ENCODE measurements around the gene PLXNB2.
A peak's percentile ranks its signal among the peaks of the same experiment; 100 is the strongest.

PLXNB2 gene

DNA sequence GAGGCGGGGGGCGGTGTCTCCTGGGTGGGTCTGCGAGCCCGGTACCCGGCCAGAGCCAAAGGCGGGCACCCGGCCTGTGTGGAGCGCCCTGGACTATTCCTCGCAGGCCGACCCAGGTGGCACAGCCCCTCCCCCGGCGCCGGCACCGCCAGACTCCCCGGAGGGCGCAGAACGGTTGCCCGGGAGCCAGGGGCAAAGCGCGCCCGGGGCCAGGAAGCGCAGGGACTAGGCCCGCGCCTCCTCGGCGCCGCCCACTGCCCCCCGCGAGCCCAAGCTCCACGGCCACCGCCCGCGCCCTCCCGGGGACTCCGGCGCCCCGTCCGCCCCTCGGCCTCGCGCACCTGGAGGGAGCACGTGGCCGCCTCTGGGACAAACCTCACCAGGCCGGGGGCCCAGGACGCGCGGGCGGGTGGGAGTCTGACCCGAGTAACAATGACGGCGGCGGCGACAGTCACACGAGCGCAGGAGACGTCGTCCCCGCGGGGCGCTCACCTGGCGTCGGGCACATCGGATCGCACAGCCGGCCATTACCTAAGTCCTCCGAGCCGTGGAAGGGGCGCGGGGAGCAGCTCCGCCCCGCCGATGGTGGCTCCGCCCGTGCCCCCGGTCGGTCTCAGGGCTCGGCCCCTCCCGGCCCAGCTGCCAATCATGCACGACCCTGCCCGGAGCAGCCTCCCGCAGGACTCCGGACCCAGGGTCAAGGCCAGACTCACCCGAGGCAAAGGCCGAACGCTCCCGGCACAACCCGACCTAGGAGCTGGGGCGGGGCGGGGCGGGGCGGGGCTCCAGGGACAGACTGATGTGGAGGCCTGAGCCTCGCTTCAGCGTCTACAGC lies 7.4 kb downstream of the PLXNB2 start:
- peak overlapping the region; percentile 24 for H3K9ac ChIP-seq (ENCODE audit: low read depth, low read length)
- peaks cover 4% of the 10 kb centered on the region for H3K36me3 ChIP-seq (ENCODE audit: control insufficient read depth, insufficient read depth, low read length)
- no peaks in the 10 kb centered on the region for H3K27me3 ChIP-seq (ENCODE audit: control insufficient read depth, insufficient read depth, low read length)
- no peaks in the 10 kb centered on the region for H3K9me3 ChIP-seq (ENCODE audit: control insufficient read depth, insufficient read depth, low read length)
- H3K4me1 ChIP-seq (ENCODE audit: control insufficient read depth, insufficient read depth, low read length): peaks cover 2% of the 10 kb centered on the region
- peak overlapping the region; percentile 46 for H3K4me3 ChIP-seq (ENCODE audit: low read depth, low read length)

DNA sequence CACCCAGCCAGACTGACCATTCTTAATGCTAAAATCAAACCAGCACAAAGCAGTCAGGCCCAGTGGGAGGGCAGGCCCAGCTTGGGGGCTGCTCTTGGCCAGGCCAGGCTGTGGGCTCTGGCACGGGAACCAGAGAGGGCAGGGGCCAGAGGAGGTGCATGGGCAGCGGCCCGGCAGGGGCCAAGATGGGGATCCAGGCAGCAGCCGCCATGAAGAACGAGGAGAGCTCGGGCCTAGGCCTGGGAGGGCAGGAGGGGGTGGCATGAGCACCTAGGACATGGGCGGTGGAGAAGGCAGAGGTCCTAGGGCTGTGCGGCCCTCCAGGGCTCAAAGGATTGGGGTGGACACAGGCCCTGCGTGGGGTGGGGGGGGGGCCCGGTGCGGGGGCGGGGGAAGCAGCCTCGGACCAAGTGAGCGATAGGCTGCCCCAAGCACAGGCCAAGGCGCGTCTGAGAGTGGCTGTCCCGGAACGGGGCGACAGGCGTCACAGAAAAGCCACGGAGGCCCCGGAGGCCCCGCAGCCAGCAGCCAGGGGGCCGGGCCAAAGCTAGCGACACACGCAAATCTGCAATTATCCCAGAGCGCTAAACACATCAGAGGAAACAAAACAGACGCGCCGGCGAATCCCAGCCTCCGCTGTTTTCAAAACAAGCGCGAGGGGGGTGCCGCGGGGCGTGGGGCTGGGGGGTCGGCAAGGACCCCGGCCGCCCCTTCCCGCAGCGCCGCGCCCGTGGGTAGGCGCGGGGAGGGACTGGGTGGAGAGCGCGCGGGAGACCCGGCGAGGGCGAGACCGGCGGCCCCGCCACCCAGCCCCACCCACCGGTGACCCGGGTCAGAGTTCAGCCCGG lies 8.3 kb downstream of the PLXNB2 start:
- Histone ChIP-seq H3K9ac (ENCODE audit: low read depth, low read length) (peak overlapping the region; percentile 24), H3K4me3 (ENCODE audit: low read depth, low read length) (peak overlapping the region; percentile 46), H3K4me1 (ENCODE audit: control insufficient read depth, insufficient read depth, low read length) (peaks cover 2% of the 10 kb centered on the region)

GRCh38 chr22:50298266-50298637 lies 9.2 kb downstream of the PLXNB2 start:
- Histone ChIP-seq H3K36me3 (ENCODE audit: control insufficient read depth, insufficient read depth, low read length) (no peaks in the 10 kb centered on the region), H3K4me3 (ENCODE audit: low read depth, low read length) (no peak overlapping the region), H3K27me3 (ENCODE audit: control insufficient read depth, insufficient read depth, low read length) (no peaks in the 10 kb centered on the region), H3K4me1 (ENCODE audit: control insufficient read depth, insufficient read depth, low read length) (peaks cover 2% of the 10 kb centered on the region), H3K9ac (ENCODE audit: low read depth, low read length) (no peak overlapping the region), H3K9me3 (ENCODE audit: control insufficient read depth, insufficient read depth, low read length) (no peaks in the 10 kb centered on the region)

More for the DNA sequence above, 8.3 kb downstream of the PLXNB2 start:
- Histone ChIP-seq H3K27me3 (ENCODE audit: control insufficient read depth, insufficient read depth, low read length) (no peaks in the 10 kb centered on the region), H3K9me3 (ENCODE audit: control insufficient read depth, insufficient read depth, low read length) (no peaks in the 10 kb centered on the region), H3K36me3 (ENCODE audit: control insufficient read depth, insufficient read depth, low read length) (peaks cover 4% of the 10 kb centered on the region)

DNA sequence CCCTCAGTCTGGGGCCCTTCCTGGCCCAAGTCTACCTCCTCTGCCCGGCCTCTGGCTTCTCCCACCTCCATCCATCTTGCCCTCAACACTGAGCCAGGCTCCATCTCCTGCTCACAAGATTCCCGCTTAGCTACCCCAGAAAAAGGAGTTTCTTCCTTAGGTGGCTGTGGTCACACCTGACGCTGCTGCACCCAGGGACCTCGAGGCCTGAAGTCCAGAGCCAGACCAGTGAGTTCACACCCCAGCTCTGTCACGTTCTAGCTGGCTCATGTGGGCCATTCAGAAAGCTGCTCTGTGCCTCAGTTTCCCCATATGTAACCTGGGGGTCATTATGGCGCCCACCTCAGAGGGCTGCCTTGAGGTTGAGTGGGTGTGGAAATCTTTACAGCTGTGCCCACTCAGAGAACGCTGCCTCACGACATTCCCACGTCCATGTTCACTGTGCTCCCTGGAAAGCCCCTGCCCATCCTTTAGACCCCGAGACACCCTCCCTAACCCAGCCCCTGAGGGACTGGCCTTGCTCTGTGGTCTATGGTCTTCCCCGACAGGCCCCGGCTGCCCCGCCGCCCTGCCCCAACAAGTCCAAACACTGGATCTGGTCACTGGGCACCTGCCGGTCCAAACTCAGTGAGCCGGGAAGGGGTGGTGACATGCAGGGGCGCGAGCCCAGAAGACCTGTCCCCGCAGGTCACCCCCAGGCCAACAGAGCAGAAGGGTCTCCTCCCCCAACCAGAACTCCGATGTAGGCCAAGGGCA lies 9.8 kb downstream of the PLXNB2 start:
- no peaks in the 10 kb centered on the region for H3K27me3 ChIP-seq (ENCODE audit: control insufficient read depth, insufficient read depth, low read length)
- no peak overlapping the region for H3K9ac ChIP-seq (ENCODE audit: low read depth, low read length)
- no peaks in the 10 kb centered on the region for H3K9me3 ChIP-seq (ENCODE audit: control insufficient read depth, insufficient read depth, low read length)
- H3K4me3 ChIP-seq (ENCODE audit: low read depth, low read length): no peak overlapping the region
- H3K4me1 ChIP-seq (ENCODE audit: control insufficient read depth, insufficient read depth, low read length): peaks cover 6% of the 10 kb centered on the region
- no peaks in the 10 kb centered on the region for H3K36me3 ChIP-seq (ENCODE audit: control insufficient read depth, insufficient read depth, low read length)

GRCh38 chr22:50296658-50297490 lies 10.6 kb downstream of the PLXNB2 start:
- H3K4me1 ChIP-seq (ENCODE audit: control insufficient read depth, insufficient read depth, low read length): peaks cover 6% of the 10 kb centered on the region
- H3K4me3 ChIP-seq (ENCODE audit: low read depth, low read length): no peak overlapping the region
- H3K9me3 ChIP-seq (ENCODE audit: control insufficient read depth, insufficient read depth, low read length): no peaks in the 10 kb centered on the region
- no peaks in the 10 kb centered on the region for H3K36me3 ChIP-seq (ENCODE audit: control insufficient read depth, insufficient read depth, low read length)
- H3K9ac ChIP-seq (ENCODE audit: low read depth, low read length): no peak overlapping the region
- H3K27me3 ChIP-seq (ENCODE audit: control insufficient read depth, insufficient read depth, low read length): no peaks in the 10 kb centered on the region

DNA sequence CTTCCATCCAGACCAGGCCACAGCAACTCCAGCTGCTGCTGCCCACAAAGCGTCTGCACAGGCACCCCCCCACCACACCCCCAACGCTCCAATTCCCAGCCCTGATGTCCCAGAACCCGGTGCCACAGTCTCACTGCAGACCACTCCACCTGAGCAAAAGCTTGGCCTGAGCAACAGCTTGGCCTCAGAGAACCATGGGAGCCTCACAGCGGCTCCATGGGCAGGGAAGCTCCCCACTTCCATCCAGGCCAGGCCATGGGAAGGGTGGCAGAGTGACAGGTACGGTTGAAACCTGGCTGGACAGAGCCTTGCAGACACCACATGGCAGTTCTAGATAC lies 13.2 kb downstream of the PLXNB2 start:
- no peak overlapping the region for H3K4me3 ChIP-seq (ENCODE audit: low read depth, low read length)
- H3K9ac ChIP-seq (ENCODE audit: low read depth, low read length): peak overlapping the region; percentile 60
- no peaks in the 10 kb centered on the region for H3K9me3 ChIP-seq (ENCODE audit: control insufficient read depth, insufficient read depth, low read length)
- H3K36me3 ChIP-seq (ENCODE audit: control insufficient read depth, insufficient read depth, low read length): peaks cover 18% of the 10 kb centered on the region
- peaks cover 4% of the 10 kb centered on the region for H3K4me1 ChIP-seq (ENCODE audit: control insufficient read depth, insufficient read depth, low read length)
- no peaks in the 10 kb centered on the region for H3K27me3 ChIP-seq (ENCODE audit: control insufficient read depth, insufficient read depth, low read length)

- H3K27me3 ChIP-seq (ENCODE audit: control insufficient read depth, insufficient read depth, low read length): no peaks in the 10 kb centered on the region
- H3K4me1 ChIP-seq (ENCODE audit: control insufficient read depth, insufficient read depth, low read length): peaks cover 4% of the 10 kb centered on the region
- H3K36me3 ChIP-seq (ENCODE audit: control insufficient read depth, insufficient read depth, low read length): peaks cover 24% of the 10 kb centered on the region
- peak overlapping the region; percentile 60 for H3K9ac ChIP-seq (ENCODE audit: low read depth, low read length)
- no peak overlapping the region for H3K4me3 ChIP-seq (ENCODE audit: low read depth, low read length)
- no peaks in the 10 kb centered on the region for H3K9me3 ChIP-seq (ENCODE audit: control insufficient read depth, insufficient read depth, low read length)
Measured at GRCh38 chr22:50293441-50294318, 13.8 kb downstream of the PLXNB2 start.

DNA sequence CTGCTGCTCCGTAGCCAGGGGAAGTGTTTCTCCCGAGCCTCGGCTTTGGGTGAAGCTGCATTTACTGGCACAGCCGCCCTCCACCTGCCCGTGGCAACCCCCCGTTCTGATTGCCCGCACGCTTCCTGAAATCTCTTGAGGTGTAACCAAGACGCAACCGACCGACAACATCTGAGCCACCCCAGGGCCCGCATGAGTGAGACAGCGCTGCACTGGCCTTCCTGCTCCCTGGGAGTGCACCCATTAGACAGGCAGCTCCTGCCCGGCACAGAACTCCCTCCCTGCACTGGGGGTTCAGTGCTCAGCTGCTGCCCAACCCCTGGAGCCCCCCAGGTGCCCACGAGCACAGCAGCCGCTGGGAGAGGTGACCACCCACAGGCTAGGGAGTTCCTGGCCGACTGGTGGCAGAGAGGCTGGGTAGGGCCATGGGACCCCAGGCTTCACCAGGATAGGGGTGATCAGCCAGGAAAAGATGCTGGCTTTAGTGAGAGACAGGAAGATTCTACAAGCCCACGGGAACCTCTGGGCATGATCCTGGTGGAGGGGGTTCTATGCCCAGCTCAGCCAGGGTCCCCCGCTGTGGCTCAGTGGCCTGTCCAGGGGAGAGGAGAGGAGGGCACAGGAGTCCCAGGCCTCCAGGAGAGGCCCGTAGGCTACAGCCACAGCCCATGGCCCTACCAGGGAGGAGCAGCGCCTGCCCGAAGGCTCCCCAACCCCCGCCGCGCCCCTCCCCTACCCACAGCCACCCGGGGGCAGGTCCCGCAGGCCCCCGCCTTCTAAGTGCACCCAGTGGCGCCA lies 14.6 kb downstream of the PLXNB2 start:
- Histone ChIP-seq H3K27me3 (ENCODE audit: control insufficient read depth, insufficient read depth, low read length) (no peaks in the 10 kb centered on the region), H3K9me3 (ENCODE audit: control insufficient read depth, insufficient read depth, low read length) (no peaks in the 10 kb centered on the region), H3K4me3 (ENCODE audit: low read depth, low read length) (no peak overlapping the region), H3K36me3 (ENCODE audit: control insufficient read depth, insufficient read depth, low read length) (peaks cover 30% of the 10 kb centered on the region), H3K9ac (ENCODE audit: low read depth, low read length) (peak overlapping the region; percentile 37), H3K4me1 (ENCODE audit: control insufficient read depth, insufficient read depth, low read length) (peaks cover 4% of the 10 kb centered on the region)

GRCh38 chr22:50289942-50290630 lies 17.4 kb downstream of the PLXNB2 start:
- H3K4me1 ChIP-seq (ENCODE audit: control insufficient read depth, insufficient read depth, low read length): peaks cover 4% of the 10 kb centered on the region
- H3K9me3 ChIP-seq (ENCODE audit: control insufficient read depth, insufficient read depth, low read length): no peaks in the 10 kb centered on the region
- H3K27me3 ChIP-seq (ENCODE audit: control insufficient read depth, insufficient read depth, low read length): no peaks in the 10 kb centered on the region
- H3K36me3 ChIP-seq (ENCODE audit: control insufficient read depth, insufficient read depth, low read length): peaks cover 43% of the 10 kb centered on the region
- H3K9ac ChIP-seq (ENCODE audit: low read depth, low read length): no peak overlapping the region
- no peak overlapping the region for H3K4me3 ChIP-seq (ENCODE audit: low read depth, low read length)
